GM18498 (cell line): ENCODE measurements around the gene GPR15.
"Not testable (repeated sequence)": the region's sequence is repeated elsewhere in the genome, so short reads cannot be mapped to it uniquely, and the experiment has no call there.

Source experiments
- ATAC-seq: cut with Tn5 transposase; IDR thresholded peaks from one replicate; pipeline ENCODE4 v1.9.1; 2021; ENCODE audit warnings: mild to moderate bottlenecking, moderate library complexity; ENCODE audit not compliant: unreplicated experiment

GPR15 gene

GRCh38 chr3:98556164-98557130, 24.7 kb downstream of the GPR15 start:
- peak; percentile 78 for ATAC-seq

- ATAC-seq = peak; percentile 13
These were observed 25.7 kb downstream of the GPR15 start for GRCh38 chr3:98557324-98558010.

GRCh38 chr3:98558100-98558827, 26.5 kb downstream of the GPR15 start:
- ATAC-seq = no peak

GRCh38 chr3:98559769-98560168, 28.0 kb downstream of the GPR15 start:
- not testable (repeated sequence) for ATAC-seq

GRCh38 chr3:98560911-98561310, 29.1 kb downstream of the GPR15 start:
- ATAC-seq = no peak

- no peak for ATAC-seq
These were observed 30.1 kb downstream of the GPR15 start for GRCh38 chr3:98561727-98562521.

GRCh38 chr3:98563661-98564281, 32.0 kb downstream of the GPR15 start:
- ATAC-seq = peak; percentile 51

- peak; percentile 14 for ATAC-seq
These were observed 32.7 kb downstream of the GPR15 start for GRCh38 chr3:98564282-98565005.

- no peak for ATAC-seq
These were observed 33.5 kb downstream of the GPR15 start for GRCh38 chr3:98565237-98565643.

GRCh38 chr3:98565843-98566242, 34.1 kb downstream of the GPR15 start:
- no peak for ATAC-seq

GRCh38 chr3:98567666-98568270, 36.0 kb downstream of the GPR15 start:
- ATAC-seq = peak; percentile 36

GRCh38 chr3:98568402-98568801, 36.6 kb downstream of the GPR15 start:
- ATAC-seq = no peak

GRCh38 chr3:98573181-98573728, 41.5 kb downstream of the GPR15 start:
- ATAC-seq = peak; percentile 75

- ATAC-seq = no peak
These were observed 42.4 kb downstream of the GPR15 start for GRCh38 chr3:98574132-98574531.

- no peak for ATAC-seq
These were observed 45.6 kb downstream of the GPR15 start for GRCh38 chr3:98577178-98577895.

GRCh38 chr3:98580401-98581386, 48.9 kb downstream of the GPR15 start:
- ATAC-seq = no peak

- ATAC-seq = no peak
These were observed 49.7 kb downstream of the GPR15 start for GRCh38 chr3:98581474-98581873.
